ENCODE measurements around the gene NEK2.

Gene NEK2

DNA sequence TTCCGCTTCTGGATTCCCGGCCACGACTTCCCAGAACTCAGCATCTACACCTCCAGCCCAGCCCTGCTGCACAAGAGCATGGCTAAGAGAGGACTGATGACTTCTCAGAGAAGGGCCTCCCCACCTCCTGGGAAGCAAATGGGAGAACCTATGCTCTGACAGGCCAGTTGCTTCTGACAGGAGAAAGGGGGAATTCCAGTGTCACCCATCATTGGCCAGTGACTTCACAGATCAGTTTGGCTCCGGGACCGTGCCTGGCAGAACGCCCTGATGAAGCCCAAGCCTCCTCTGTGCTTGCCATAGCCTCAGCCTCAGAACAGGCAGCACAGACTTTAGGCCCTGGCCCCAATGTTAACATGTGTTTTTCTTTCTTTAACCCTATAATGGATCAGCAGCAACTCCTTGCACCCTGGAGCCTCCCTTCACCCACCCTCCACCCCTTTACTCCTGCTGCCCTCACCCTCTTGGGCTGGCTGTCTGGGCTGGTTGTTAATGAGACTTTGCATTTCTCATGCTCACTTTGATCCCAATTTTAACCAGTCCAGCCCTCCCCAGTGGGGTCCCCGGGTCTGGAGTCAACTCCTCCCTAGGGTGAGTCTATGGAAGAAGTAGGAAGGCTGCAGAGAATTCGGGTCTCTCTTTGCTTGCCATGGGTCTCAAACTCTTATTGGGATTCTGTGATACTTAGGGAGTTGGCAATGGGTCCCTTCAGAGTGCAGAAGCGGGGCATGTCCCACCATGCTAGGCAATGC is 53.8 kb downstream of the NEK2 start:
- TF ChIP-seq, protein P1, sequence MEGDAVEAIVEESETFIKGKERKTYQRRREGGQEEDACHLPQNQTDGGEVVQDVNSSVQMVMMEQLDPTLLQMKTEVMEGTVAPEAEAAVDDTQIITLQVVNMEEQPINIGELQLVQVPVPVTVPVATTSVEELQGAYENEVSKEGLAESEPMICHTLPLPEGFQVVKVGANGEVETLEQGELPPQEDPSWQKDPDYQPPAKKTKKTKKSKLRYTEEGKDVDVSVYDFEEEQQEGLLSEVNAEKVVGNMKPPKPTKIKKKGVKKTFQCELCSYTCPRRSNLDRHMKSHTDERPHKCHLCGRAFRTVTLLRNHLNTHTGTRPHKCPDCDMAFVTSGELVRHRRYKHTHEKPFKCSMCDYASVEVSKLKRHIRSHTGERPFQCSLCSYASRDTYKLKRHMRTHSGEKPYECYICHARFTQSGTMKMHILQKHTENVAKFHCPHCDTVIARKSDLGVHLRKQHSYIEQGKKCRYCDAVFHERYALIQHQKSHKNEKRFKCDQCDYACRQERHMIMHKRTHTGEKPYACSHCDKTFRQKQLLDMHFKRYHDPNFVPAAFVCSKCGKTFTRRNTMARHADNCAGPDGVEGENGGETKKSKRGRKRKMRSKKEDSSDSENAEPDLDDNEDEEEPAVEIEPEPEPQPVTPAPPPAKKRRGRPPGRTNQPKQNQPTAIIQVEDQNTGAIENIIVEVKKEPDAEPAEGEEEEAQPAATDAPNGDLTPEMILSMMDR (IDR thresholded peaks at IDR 0.05; ENCODE audit: borderline replicate concordance, insufficient read depth, low read depth, low read length), result no peak
- H3K4me3 ChIP-seq (ENCODE audit: low read depth, low read length), result no peak overlapping the region

DNA sequence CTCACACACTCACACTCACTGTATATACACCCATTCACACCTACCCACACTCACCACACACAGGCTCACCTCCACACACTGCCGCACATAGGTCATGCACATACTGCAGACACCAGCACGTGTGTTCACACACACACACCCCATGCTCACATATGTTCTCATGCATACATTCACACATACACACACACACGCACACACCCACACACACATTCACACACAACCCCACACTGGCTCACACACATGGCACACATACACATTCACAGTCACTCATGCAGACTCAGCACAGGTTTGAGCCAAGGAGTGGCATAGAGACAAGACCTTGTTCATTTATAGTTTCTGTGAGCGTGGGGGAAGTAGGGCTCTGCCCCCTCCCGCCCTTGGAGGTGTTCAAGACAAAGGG is 55.3 kb downstream of the NEK2 start:
- TF ChIP-seq, protein P1 (IDR thresholded peaks at IDR 0.05; ENCODE audit: borderline replicate concordance, insufficient read depth, low read depth, low read length), result no peak

GRCh38 chr1:211619033-211619996 is 56.1 kb downstream of the NEK2 start:
- H3K4me3 ChIP-seq (ENCODE audit: low read depth, low read length), result no peak overlapping the region
- TF ChIP-seq, protein P1 (IDR thresholded peaks at IDR 0.05; ENCODE audit: borderline replicate concordance, insufficient read depth, low read depth, low read length), result no peak

More for the DNA sequence above, 55.3 kb downstream of the NEK2 start:
- no peak overlapping the region for H3K4me3 ChIP-seq (ENCODE audit: low read depth, low read length)

- TF ChIP-seq, protein P1 (IDR thresholded peaks at IDR 0.05; ENCODE audit: borderline replicate concordance, insufficient read depth, low read depth, low read length), result no peak
- H3K4me3 ChIP-seq (ENCODE audit: low read depth, low read length), result no peak overlapping the region
Measured at GRCh38 chr1:211616965-211617297, 58.5 kb downstream of the NEK2 start.

GRCh38 chr1:211616231-211616964 is 59.0 kb downstream of the NEK2 start:
- TF ChIP-seq, protein P1 (IDR thresholded peaks at IDR 0.05; ENCODE audit: borderline replicate concordance, insufficient read depth, low read depth, low read length), result no peak
- H3K4me3 ChIP-seq (ENCODE audit: low read depth, low read length), result no peak overlapping the region

DNA sequence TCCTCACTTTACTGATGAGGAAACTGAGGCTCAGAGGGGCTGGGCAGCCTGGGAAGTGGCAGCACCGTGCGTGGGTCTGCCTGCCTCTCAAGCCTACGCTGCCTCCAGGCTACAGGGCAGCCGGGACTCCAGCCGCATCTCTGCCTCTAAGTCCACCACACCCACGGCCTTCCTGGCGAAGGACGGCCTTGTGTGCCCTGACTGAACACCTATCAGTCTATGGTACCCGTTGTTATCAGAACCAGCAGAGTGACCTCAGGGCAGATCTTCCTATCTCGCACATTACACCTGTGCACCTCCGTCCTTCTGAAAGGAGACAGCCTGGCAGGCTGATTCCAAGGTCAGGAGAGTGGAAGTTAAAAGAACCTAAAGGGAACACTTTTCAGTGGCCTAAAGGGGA is 60.8 kb downstream of the NEK2 start:
- TF ChIP-seq, protein P1 (IDR thresholded peaks at IDR 0.05; ENCODE audit: borderline replicate concordance, insufficient read depth, low read depth, low read length), result no peak
- no peak overlapping the region for H3K4me3 ChIP-seq (ENCODE audit: low read depth, low read length)

All from GM12875 (cell line).